ENCODE measurements around the gene KRT25.

KRT25 gene

DNA sequence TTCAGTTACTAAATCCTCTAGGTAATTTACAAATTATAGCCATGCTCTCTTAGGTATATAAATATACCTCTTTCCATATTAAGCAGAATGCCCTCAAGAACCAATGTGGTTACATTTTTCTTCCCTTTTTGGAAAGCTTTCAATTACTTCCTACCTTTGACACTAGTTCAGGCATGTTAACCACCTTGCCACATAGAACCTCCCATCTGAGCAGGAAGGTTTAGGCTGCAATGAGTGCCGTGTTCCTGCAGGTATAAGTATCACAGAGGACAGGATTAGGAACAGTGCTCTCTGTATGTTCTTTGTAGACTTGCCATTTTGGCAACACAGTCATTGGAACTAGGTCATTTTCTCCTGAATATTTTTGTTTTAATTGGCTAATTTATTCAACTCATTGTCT, 20.1 kb downstream of the KRT25 start:
- TF ChIP-seq, protein P1, sequence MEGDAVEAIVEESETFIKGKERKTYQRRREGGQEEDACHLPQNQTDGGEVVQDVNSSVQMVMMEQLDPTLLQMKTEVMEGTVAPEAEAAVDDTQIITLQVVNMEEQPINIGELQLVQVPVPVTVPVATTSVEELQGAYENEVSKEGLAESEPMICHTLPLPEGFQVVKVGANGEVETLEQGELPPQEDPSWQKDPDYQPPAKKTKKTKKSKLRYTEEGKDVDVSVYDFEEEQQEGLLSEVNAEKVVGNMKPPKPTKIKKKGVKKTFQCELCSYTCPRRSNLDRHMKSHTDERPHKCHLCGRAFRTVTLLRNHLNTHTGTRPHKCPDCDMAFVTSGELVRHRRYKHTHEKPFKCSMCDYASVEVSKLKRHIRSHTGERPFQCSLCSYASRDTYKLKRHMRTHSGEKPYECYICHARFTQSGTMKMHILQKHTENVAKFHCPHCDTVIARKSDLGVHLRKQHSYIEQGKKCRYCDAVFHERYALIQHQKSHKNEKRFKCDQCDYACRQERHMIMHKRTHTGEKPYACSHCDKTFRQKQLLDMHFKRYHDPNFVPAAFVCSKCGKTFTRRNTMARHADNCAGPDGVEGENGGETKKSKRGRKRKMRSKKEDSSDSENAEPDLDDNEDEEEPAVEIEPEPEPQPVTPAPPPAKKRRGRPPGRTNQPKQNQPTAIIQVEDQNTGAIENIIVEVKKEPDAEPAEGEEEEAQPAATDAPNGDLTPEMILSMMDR (IDR thresholded peaks at IDR 0.05; ENCODE audit: insufficient read depth, missing control alignments), result no peak
- no peak for FAIRE-seq
- DNase-seq (ENCODE audit: insufficient read length, low spot score), result no peak

DNA sequence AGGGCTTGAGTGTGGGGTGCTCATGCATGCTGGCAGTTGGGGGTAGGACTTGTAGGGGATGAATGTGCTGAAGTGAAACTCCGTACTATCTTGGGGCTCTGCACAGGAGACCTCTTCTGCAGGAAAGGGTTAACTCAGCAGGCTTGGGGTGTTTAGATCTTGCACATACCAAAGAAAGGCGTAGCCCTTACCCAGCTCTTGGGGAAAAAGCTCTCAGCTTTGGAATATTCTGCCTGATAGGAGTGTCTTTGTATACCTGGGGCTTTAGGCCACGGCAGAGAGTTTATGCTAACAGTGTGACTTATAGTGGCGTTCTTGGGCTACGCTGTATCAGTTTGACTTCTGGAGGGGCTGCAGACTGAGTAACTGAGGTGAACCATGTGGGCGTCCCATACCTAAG, 21.1 kb downstream of the KRT25 start:
- TF ChIP-seq, protein P1 (IDR thresholded peaks at IDR 0.05; ENCODE audit: insufficient read depth, missing control alignments), result no peak
- no peak for FAIRE-seq
- no peak for DNase-seq (ENCODE audit: insufficient read length, low spot score)

DNA sequence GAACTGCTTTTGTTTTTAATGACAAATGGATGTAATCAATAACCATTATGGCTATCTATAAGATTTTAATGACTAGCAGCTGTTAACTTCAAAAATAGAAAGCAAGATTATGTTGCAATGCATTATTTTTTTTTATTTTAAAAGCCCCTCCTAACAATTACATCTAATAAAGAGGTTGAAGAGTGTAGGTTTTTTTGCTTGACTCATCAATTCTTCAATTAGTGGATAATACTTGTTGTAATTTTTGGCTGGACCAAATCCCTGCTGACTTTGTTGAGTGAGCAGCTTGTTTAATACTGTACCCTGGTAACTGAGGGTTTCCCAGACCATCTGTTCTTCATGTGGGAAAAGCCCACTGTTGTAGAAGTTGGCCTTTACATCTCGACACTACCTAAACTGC, 24.2 kb downstream of the KRT25 start:
- no peak for FAIRE-seq
- DNase-seq (ENCODE audit: insufficient read length, low spot score), result no peak
- TF ChIP-seq, protein P1 (IDR thresholded peaks at IDR 0.05; ENCODE audit: insufficient read depth, missing control alignments), result no peak

DNA sequence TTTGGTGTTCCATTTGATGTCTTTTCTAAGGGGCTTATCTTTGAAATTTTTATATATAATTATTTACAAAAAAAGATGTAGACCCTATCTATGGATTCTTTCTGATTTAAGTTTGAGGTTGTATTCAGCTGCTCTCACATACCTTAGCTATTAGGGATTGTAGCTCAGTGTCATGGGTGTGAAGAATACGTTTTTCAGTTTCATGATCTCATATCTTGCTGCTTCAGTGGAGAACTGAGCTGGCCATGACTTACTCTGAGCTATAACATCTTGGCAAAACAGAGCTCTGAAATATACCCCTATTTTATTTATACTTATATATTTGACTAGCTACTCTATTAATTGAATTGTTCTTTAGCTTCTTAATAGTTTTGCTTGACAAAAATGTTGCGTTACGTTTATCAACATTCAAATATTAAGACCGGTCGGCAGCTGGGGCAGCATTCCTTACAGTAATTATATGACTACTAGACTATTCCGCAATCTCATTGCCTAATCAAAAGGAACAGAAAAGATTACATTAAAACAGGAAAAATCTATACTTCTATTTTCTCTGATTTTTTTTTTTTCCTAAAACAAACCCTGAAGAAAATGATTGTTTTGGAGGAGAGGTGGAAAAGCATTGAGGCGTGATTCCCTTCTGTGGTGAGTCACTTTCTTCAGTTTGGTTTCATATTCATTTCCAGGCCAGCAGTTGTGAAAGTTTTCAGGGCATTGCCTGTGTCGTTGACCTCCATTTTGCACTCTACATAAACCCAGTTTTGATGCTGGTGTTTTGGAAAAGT, 27.5 kb downstream of the KRT25 start:
- no peak for DNase-seq (ENCODE audit: insufficient read length, low spot score)
- no peak for FAIRE-seq
- TF ChIP-seq, protein P1 (IDR thresholded peaks at IDR 0.05; ENCODE audit: insufficient read depth, missing control alignments), result no peak

DNA sequence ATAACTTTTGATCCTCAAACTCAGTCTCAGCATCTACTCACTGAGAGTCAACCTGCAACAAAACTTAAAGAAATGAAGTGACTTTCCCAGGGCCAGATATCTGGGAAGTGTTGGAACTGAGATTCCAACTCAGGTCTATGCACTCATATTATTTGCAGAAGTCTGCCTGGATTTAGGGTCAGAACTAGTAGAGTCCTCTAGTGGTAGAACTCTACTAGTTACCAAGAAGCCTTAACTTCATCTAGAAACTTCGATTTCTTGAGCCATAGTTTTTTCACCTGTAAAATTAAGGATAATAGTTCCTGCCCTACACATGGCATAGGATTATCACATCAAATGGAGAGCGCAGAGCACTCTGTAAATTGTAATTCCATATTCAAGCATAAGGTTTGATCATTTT, 28.2 kb downstream of the KRT25 start:
- TF ChIP-seq, protein P1 (IDR thresholded peaks at IDR 0.05; ENCODE audit: insufficient read depth, missing control alignments), result peak; percentile 26

DNA sequence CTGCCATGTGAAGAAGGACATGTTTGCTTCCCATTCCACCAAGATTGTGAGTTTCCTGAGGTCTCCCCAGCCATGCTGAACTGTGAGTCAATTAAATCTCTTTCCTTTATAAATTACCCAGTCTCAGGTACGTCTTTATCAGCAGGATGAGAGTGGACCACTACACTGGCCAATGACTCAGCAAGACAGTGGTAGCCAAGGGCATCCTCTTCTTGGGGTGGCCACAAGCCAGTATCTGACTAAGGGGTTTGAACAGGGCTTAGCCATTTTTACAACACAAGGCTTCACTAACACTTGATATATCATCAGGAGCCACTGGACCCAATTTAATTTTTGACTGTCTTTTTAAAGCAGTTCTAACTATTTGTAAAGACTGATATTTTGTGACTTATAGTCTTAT, 30.5 kb downstream of the KRT25 start:
- DNase-seq (ENCODE audit: insufficient read length, low spot score) (no peak), FAIRE-seq (no peak)
- TF ChIP-seq, protein P1 (IDR thresholded peaks at IDR 0.05; ENCODE audit: insufficient read depth, missing control alignments), result no peak

More for the DNA sequence above, 28.2 kb downstream of the KRT25 start:
- no peak for DNase-seq (ENCODE audit: insufficient read length, low spot score)
- no peak for FAIRE-seq

DNA sequence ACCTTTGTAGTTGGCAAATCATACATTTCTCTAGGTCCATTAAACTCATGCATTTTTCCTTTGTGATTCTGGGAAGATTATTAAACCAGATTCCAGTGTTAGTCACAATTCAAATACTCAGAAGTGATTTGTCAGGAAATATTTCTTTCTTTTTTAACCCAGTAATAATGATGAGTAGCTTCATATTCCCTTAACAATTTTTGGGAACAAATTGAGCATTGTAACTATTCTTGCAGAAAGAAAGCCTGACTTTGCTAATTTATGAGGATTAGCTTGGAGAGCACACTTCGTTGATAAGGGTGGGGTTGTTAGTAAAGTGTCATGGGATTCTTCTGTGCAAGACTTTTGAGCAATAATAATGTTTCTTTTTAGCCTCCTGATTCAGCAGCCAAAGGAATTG, 32.9 kb downstream of the KRT25 start:
- TF ChIP-seq, protein P1 (IDR thresholded peaks at IDR 0.05; ENCODE audit: insufficient read depth, missing control alignments), result no peak
- FAIRE-seq, result no peak
- no peak for DNase-seq (ENCODE audit: insufficient read length, low spot score)
